Upper lobe of right lung (tissue), 1 donor: ENCODE data around the gene DUSP19. TPM values are rescaled to one million over a fixed set of nuclear protein-coding genes. Genes with fewer than 3 reads are reported as not detected.

ENCODE experiments used
- ATAC-seq: fragments of 200-7000 bp; cut with Tn5 transposase; one replicate; pipeline ENCODE4 v1.9.1; 2020; ENCODE audit warnings: mild to moderate bottlenecking, moderate library complexity
- DNase-seq: peaks from one replicate; pipeline ENCODE4 v3.0.0-alpha.2; 2020
- H3K27ac ChIP-seq: fragments of 200-600 bp; one replicate; pipeline ENCODE4 v1.8.0; 2022
- H3K27me3 ChIP-seq: fragments of 200-600 bp; one replicate; pipeline ENCODE4 v1.8.0; 2022; ENCODE audit warnings: mild to moderate bottlenecking
- H3K36me3 ChIP-seq: fragments of 200-600 bp; one replicate; pipeline ENCODE4 v1.8.0; 2022
- H3K4me1 ChIP-seq: fragments of 200-600 bp; one replicate; pipeline ENCODE4 v1.8.0; 2022
- H3K4me3 ChIP-seq: fragments of 200-600 bp; one replicate; pipeline ENCODE4 v1.8.0; 2022; ENCODE audit warnings: mild to moderate bottlenecking
- H3K9me3 ChIP-seq: fragments of 200-600 bp; one replicate; pipeline ENCODE4 v1.8.0; 2022
- CTCF ChIP-seq: fragments of 200-600 bp; IDR thresholded peaks from one replicate; pipeline ENCODE4 v1.8.0; 2022; ENCODE audit warnings: antibody characterized with exemption
- intact Hi-C: fragments of 100-400 bp; cut with DNase I; formaldehyde crosslinking; loops from one replicate; pipeline ENCODE4 v1.11.0; 2022
- total RNA-seq: library from RNA; stranded (reverse); fragmentation: NEBNext Ultra II Directional; extraction: Animal tissue kit (Norgen Biotek cat#: 25700); gene quantifications from one replicate; pipeline ENCODE4 v1.2.1, GENCODE V29; 2021
- donor health status: DM: no; HTN: yes; CAD: no; lungs with severe emphysema.

Gene DUSP19
- total RNA-seq, 1 donor from 2014 or later: 3.0 TPM

GRCh38 chr2:183124222-183124956, 45.8 kb downstream of the DUSP19 start, which contains the start of gene NUP35:
TSS of gene NUP35 (plus strand) at chr2:183124443. CDS start at chr2:183124458, 15 bp downstream.
- no peak for TF ChIP-seq CTCF
- Histone ChIP-seq H3K27ac (peak within 1 kb of the TSS; percentile 89), H3K36me3 (no peaks in the 10 kb centered on the region), H3K27me3 (no peaks in the 10 kb centered on the region), H3K9me3 (no peaks in the 10 kb centered on the region), H3K4me1 (peaks cover 22% of the 10 kb centered on the region), H3K4me3 (peak within 1 kb of the TSS; percentile 89)
- intact Hi-C loops: no loop called here
- peak; percentile 97 for ATAC-seq
- peak; percentile 85 for DNase-seq

GRCh38 chr2:183124957-183125255, 46.4 kb downstream of the DUSP19 start:
- no peak for DNase-seq
- Histone ChIP-seq H3K4me1 (peaks cover 22% of the 10 kb centered on the region), H3K27ac (peak overlapping the region; percentile 89), H3K9me3 (no peaks in the 10 kb centered on the region), H3K27me3 (no peaks in the 10 kb centered on the region), H3K36me3 (no peaks in the 10 kb centered on the region), H3K4me3 (peak overlapping the region; percentile 89)
- TF ChIP-seq CTCF: no peak
- intact Hi-C loops: no loop called here
- no peak for ATAC-seq

DNA sequence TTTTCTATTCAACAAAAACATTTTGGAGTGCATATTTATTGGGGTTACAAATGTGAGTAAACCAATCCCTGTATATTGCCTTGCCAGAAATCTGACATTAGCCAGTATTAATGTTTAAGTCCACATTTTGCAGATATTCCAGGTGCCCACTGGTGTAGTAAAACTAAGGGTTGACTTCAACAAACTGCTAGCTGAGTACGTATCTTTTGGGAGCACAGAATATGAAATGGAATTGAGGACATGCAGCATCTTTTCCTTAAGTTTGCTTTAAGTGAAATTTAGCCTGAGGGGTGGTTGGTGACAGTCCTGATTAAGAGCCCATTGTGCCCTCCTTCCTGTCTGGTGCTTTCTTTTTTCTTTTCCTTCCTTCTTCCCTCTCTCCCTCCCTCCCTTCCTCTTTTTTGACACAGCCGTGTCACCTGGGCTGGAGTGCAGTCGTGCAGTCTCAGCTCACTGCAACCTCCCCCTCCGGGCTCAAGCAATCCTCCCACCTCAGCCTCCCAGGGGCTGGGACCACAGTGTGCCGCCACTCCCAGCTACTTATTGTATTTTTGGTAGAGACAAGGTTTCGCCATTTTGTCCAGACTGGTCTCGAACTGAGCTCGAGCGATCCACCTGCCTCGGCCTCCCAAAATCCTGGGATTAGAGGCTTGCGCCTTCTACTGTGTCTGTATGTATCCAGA, 47.3 kb downstream of the DUSP19 start:
- Histone ChIP-seq H3K27ac (no peak overlapping the region), H3K36me3 (peaks cover 4% of the 10 kb centered on the region), H3K4me3 (peak overlapping the region; percentile 89), H3K9me3 (no peaks in the 10 kb centered on the region), H3K27me3 (no peaks in the 10 kb centered on the region), H3K4me1 (peaks cover 22% of the 10 kb centered on the region)
- no peak for TF ChIP-seq CTCF
- no peak for DNase-seq
- no peak for ATAC-seq
- intact Hi-C loops: no loop called here

- H3K36me3 ChIP-seq: peaks cover 9% of the 10 kb centered on the region
- H3K4me3 ChIP-seq: no peak overlapping the region
- no peaks in the 10 kb centered on the region for H3K27me3 ChIP-seq
- no peak for TF ChIP-seq CTCF
- H3K9me3 ChIP-seq: no peaks in the 10 kb centered on the region
- ATAC-seq (no peak), DNase-seq (no peak)
- no peak overlapping the region for H3K27ac ChIP-seq
- intact Hi-C loops: no loop called here
- peaks cover 22% of the 10 kb centered on the region for H3K4me1 ChIP-seq
Observed at GRCh38 chr2:183126635-183127034, 48.1 kb downstream of the DUSP19 start.

- ATAC-seq (no peak), DNase-seq (no peak)
- Histone ChIP-seq H3K36me3 (peaks cover 18% of the 10 kb centered on the region), H3K27ac (no peak overlapping the region), H3K4me1 (no peaks in the 10 kb centered on the region), H3K27me3 (no peaks in the 10 kb centered on the region), H3K9me3 (no peaks in the 10 kb centered on the region), H3K4me3 (no peak overlapping the region)
- TF ChIP-seq CTCF: no peak
- intact Hi-C loops: no loop called here
Observed at GRCh38 chr2:183134016-183134415, 55.5 kb downstream of the DUSP19 start.
